Fibroblast of mammary gland (primary cell): ENCODE results near the gene HRH2.

ENCODE experiments used
- DNase-seq: peaks from one replicate; pipeline ENCODE4 v3.0.0-alpha.2; 2010; ENCODE audit warnings: low read depth
- H3K4me3 ChIP-seq: 2 replicates; pipeline ENCODE4 v1.5.1; 2011; ENCODE audit warnings: low read depth, mild to moderate bottlenecking, low read length, moderate library complexity; ENCODE audit not compliant: control insufficient read depth
- CTCF ChIP-seq: conservative IDR thresholded peaks from 2 replicates; pipeline ENCODE4 v1.5.1; 2011; ENCODE audit warnings: low read depth, low read length, inconsistent platforms; ENCODE audit not compliant: control insufficient read depth, insufficient read depth

The HRH2 gene

DNA sequence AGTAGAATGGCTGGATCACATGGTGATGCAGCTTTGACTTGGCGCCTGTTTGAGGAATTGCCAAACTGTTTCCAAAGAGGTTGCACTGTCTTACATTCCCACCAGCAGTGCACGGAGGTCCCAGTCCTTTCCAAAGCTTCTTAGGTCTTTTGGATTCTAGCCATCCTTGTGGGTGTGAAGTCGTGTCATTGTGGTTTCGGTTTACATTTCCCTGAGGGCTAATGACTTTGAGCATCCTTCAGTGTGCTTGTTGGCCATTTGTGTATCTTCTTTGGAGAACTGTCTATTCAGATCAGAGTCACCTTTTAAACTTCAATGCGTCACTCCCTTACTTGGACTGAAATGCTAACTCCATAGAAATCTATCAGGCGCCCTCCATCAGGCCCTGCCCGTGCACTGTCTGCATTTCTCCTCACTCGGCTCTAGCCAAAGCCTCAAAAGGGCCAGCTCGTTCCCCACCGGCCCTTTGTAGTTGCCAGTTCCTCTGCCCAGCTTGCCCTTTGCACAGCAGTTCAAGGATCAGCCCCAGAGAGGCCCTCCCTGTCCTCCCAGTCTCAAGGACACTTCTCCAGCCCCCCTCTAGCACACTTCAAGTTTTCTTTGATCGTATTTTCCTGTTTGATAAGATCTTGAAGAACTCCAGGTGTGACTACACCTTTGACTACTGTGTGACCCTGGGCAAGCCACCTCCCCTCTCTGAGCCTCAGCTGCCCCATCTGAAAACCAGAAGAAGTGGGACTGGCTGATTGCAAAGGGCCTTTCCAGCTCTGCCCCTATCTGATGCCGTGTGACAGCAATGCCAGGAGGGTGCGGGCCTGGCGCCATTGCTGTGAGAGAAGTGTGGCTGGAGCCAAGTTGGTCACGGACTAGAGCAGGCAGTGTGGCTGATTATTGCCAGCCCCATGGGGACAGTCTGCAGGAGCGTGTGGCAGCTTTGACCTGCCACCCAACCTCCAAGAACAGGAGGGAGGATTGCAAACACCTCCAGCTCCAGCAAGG is 5.6 kb downstream of the HRH2 start:
- no peak overlapping the region for H3K4me3 ChIP-seq
- DNase-seq: no peak

DNA sequence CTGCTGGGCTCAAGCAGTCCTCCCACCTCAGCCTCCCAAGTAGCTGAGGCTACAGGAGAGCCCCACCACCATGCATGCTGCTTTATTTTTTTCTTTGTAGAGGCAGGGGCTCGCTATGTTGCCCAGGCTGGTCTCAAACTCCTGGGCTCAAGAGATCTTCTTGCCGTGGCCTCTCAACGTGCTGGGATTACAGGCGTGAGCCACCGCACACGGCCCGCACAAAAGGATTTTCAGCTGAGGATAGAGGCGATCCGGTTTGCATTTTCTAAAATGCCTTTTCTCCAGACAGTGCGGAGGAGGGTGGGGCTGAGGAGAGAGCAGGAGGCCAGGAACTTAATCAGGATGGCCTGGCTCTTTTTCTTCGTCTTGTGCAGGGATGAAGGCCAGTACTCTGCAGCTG is 6.9 kb downstream of the HRH2 start:
- no peak for DNase-seq
- no peak overlapping the region for H3K4me3 ChIP-seq
- TF ChIP-seq CTCF: no peak

More for the DNA sequence above, 5.6 kb downstream of the HRH2 start:
- TF ChIP-seq CTCF: no peak

DNA sequence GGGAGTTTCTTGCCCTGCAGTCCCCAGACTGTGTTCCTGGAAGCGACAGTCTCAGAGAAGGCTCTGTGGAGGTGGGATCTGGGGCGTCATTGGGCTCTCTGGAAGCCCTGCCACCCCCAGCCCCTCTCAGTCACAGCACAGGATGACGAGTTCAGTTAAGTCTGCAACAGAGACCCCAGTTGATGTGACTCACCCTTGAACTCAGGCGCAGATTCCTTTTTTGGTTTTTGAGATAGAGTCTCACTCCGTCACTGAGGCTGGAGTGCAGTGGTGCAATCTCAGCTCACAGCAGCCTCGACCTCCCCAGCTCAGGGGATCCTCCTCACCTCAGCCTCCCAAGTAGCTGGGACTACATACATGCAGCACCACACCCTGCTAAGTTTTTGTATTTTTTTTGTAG is 8.3 kb downstream of the HRH2 start:
- no peak for TF ChIP-seq CTCF
- DNase-seq: no peak
- no peak overlapping the region for H3K4me3 ChIP-seq

GRCh38 chr5:175668006-175668405 is 10.1 kb downstream of the HRH2 start:
- no peak for DNase-seq
- H3K4me3 ChIP-seq: no peak overlapping the region
- TF ChIP-seq CTCF: no peak

- H3K4me3 ChIP-seq: no peak overlapping the region
These were observed 12.5 kb downstream of the HRH2 start for GRCh38 chr5:175670372-175670771.

GRCh38 chr5:175671013-175671412 is 13.1 kb downstream of the HRH2 start:
- no peak overlapping the region for H3K4me3 ChIP-seq
- no peak for DNase-seq

More at GRCh38 chr5:175670372-175670771, 12.5 kb downstream of the HRH2 start:
- TF ChIP-seq CTCF: no peak
- DNase-seq: no peak

More at GRCh38 chr5:175671013-175671412, 13.1 kb downstream of the HRH2 start:
- TF ChIP-seq CTCF: no peak
